CD14-positive monocyte (primary cell): ENCODE measurements around the gene GPR25. TPM values are rescaled to one million over a fixed set of nuclear protein-coding genes. Genes with fewer than 3 reads are reported as not detected.
A peak's percentile ranks its signal among the peaks of the same experiment; 100 is the strongest.

Experiments used
- DNase-seq, 3 donors: peaks; one replicate each; pipeline ENCODE4 v3.0.0-alpha.2; 2011 to 2022
- H2AFZ ChIP-seq: 2 replicates; pipeline ENCODE4 v1.6.0; 2012; ENCODE audit warnings: mild to moderate bottlenecking, low read depth, low read length, inconsistent platforms; ENCODE audit not compliant: insufficient read depth, poor library complexity, severe bottlenecking
- H3K27ac ChIP-seq, 2 donors: 1 replicate in 1 of 2; 2 replicates in 1 of 2; pipeline ENCODE4 v1.5.1; 2012 to 2013; ENCODE audit warnings: low read length in 2 of 2, control low read depth in 1 of 2, inconsistent platforms in 1 of 2, low read depth in 1 of 2, mild to moderate bottlenecking in 1 of 2
- H3K27me3 ChIP-seq, 2 donors: one replicate each; pipeline versions ENCODE4 v1.6.0 to v1.6.1; 2011 to 2013; ENCODE audit warnings: low read length in 2 of 2; ENCODE audit not compliant: control insufficient read depth in 2 of 2, insufficient read depth in 2 of 2
- H3K36me3 ChIP-seq, 2 donors: replicated peaks in 1 of 2; 1 replicate in 1 of 2; 2 replicates in 1 of 2; pipeline versions ENCODE4 v1.5.1 to v1.6.1; 2012 to 2013; ENCODE audit warnings: low read length in 2 of 2, control low read depth in 1 of 2, inconsistent platforms in 1 of 2, mild to moderate bottlenecking in 1 of 2; ENCODE audit not compliant: insufficient read depth in 2 of 2, control insufficient read depth in 1 of 2
- H3K4me1 ChIP-seq, 2 donors: 1 replicate in 1 of 2; 2 replicates in 1 of 2; pipeline versions ENCODE4 v1.5.1 to v1.6.1; 2012 to 2013; ENCODE audit warnings: low read length in 2 of 2, control low read depth in 1 of 2, inconsistent platforms in 1 of 2, mild to moderate bottlenecking in 1 of 2, moderate library complexity in 1 of 2; ENCODE audit not compliant: insufficient read depth in 2 of 2, control insufficient read depth in 1 of 2
- H3K4me2 ChIP-seq: replicated peaks from 2 replicates; pipeline ENCODE3; 2012; ENCODE audit warnings: low read length, moderate library complexity, mild to moderate bottlenecking; ENCODE audit not compliant: poor library complexity, severe bottlenecking; ENCODE audit errors: extremely low read depth
- H3K4me3 ChIP-seq, 3 experiments: fragments of 200-600 bp in 1 of 3; sonication (generic) in 1 of 3; replicated peaks in 1 of 3; 1 replicate in 2 of 3; 2 replicates in 1 of 3; pipeline ENCODE4 v1.5.1; 2011 to 2013; ENCODE audit warnings: low read length in 3 of 3, mild to moderate bottlenecking in 3 of 3, control low read depth in 2 of 3, low read depth in 2 of 3, inconsistent platforms in 1 of 3, moderate library complexity in 1 of 3
- H3K79me2 ChIP-seq: 2 replicates; pipeline ENCODE4 v1.6.0; 2012; ENCODE audit warnings: mild to moderate bottlenecking, control low read depth, inconsistent platforms, low read length, moderate library complexity; ENCODE audit not compliant: insufficient read depth
- H3K9ac ChIP-seq: 2 replicates; pipeline ENCODE4 v1.6.0; 2017; ENCODE audit warnings: low read length, mild to moderate bottlenecking; ENCODE audit not compliant: insufficient read depth, poor library complexity, severe bottlenecking
- H3K9me3 ChIP-seq, 2 donors: replicated peaks in 1 of 2; 1 replicate in 1 of 2; 2 replicates in 1 of 2; pipeline versions ENCODE4 v1.5.1 to v1.6.1; 2012 to 2013; ENCODE audit warnings: low read length in 2 of 2, control low read depth in 1 of 2; ENCODE audit not compliant: control insufficient read depth in 1 of 2, insufficient read depth in 1 of 2
- H4K20me1 ChIP-seq: 2 replicates; pipeline ENCODE4 v1.6.0; 2012; ENCODE audit warnings: mild to moderate bottlenecking, low read length, control low read depth, moderate library complexity; ENCODE audit not compliant: insufficient read depth
- H3K27ac Mint-ChIP-seq, 7 donors: one replicate each; pipeline ENCODE4 v1.8.0; 2020; ENCODE audit warnings: mild to moderate bottlenecking in 7 of 7, mixed read lengths in 7 of 7, moderate library complexity in 6 of 7, inconsistent platforms in 2 of 7
- H3K27me3 Mint-ChIP-seq, 3 donors: one replicate each; pipeline ENCODE4 v1.8.0; 2021 to 2022; ENCODE audit warnings: low read depth in 3 of 3, mild to moderate bottlenecking in 3 of 3, mixed read lengths in 3 of 3, moderate library complexity in 3 of 3, inconsistent platforms in 1 of 3
- H3K36me3 Mint-ChIP-seq, 2 donors: one replicate each; pipeline ENCODE4 v1.8.0; 2020; ENCODE audit warnings: mixed read lengths in 2 of 2, inconsistent platforms in 1 of 2, mild to moderate bottlenecking in 1 of 2
- H3K4me1 Mint-ChIP-seq: one replicate; pipeline ENCODE4 v1.8.0; 2020; ENCODE audit warnings: mild to moderate bottlenecking, mixed read lengths
- H3K4me3 Mint-ChIP-seq, 2 donors: one replicate each; pipeline ENCODE4 v1.8.0; 2020; ENCODE audit warnings: mild to moderate bottlenecking in 2 of 2, mixed read lengths in 2 of 2, moderate library complexity in 1 of 2
- H3K9me3 Mint-ChIP-seq, 7 donors: one replicate each; pipeline ENCODE4 v1.8.0; 2020 to 2022; ENCODE audit warnings: mixed read lengths in 7 of 7, mild to moderate bottlenecking in 6 of 7, moderate library complexity in 6 of 7, inconsistent platforms in 2 of 7
- CTCF ChIP-seq: fragments of 200-600 bp; IDR thresholded peaks from one replicate; pipeline ENCODE4 v1.8.0; 2022; ENCODE audit warnings: antibody characterized with exemption, mild to moderate bottlenecking
- WGBS: methylation state at CpG from one replicate; pipeline ENCODE4 v1.1.5; 2013; ENCODE audit warnings: missing lambda C conversion rate; ENCODE audit not compliant: insufficient coverage; 5-methylcytosine and 5-hydroxymethylcytosine counted together
- intact Hi-C, 2 donors: fragments of 100-400 bp; cut with micrococcal nuclease; formaldehyde crosslinking; loops; one replicate each; pipeline versions ENCODE4 v1.15.0 to v1.15.1; 2023
- polyA plus RNA-seq, 3 donors: library from polyadenylated mRNA; depleted of rRNA in 1 of 3; unstranded in 2 of 3; stranded (reverse) in 1 of 3; fragments of 300-500 nt in 2 of 3; fragments of >200 nt in 1 of 3; fragmentation: Illumina TruSeq in 2 of 3; gene quantifications; 1 replicate in 2 of 3; 2 replicates in 1 of 3; pipeline ENCODE4 v1.2.3, GENCODE V29; 2012 to 2021

Gene GPR25
- polyA plus RNA-seq, 3 donors = 0.13 TPM; not detected in 2

DNA sequence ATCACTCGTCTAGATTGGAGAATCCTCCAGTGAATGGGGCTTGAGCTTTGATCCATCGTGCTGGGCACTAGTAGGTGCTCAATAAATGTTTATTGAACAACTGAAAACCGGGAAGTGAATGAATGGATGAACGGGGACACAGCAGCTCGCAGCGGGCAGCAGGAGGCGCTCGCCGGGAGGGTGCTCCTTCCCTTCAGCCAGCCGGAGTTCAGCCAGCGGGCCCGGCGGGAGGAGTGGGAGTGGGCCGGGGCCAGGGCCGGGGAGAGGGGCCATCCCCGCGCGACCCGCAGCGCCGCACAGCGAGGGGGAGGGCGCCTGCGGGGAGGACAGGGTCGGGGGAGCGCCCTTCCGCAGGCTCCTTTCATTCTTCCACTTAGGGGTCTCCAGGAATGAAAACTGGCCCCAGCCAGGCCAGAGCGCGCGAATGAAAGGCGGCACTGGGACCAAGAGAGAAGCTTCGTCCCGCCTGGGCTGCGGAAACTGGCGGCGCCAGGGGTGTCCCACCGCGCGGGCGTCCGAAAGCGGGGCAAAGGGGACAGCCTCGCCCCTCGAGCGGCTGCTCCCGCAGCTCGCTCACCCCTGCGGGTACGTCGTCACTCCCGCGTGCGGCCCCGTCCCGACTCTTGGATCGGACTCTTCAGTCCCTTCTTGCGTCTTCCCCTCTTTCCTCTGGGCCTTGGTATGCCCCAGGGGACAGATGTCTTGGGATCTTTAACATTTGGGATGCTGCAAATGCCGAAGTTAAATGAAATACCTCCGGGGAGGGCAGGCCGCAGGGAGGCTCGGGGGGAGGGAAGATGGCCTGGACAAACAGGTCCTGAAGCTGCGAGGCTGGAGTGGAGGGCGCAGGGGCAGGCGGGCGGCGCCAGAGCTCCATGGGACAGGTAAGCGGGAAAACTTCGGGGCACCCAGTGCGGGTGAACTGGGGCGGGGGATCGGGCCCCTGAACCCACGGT, 18.3 kb downstream of the GPR25 start:
- H3K27ac ChIP-seq = no peak overlapping the region
- peaks cover 36 to 40% of the 10 kb centered on the region in 2 donors for H3K4me1 ChIP-seq
- H2AFZ ChIP-seq = peak overlapping the region; percentile 83
- Mint-ChIP-seq H3K9me3 (peaks cover 0 to 10% (median 0%) of the 10 kb centered on the region in 7 donors), H3K27ac (peak overlapping the region in 1 of 7 donors; percentile 18), H3K4me1 (peaks cover 51% of the 10 kb centered on the region), H3K4me3 (peak overlapping the region; percentile 80 to 89), H3K27me3 (peaks cover 19 to 38% (median 23%) of the 10 kb centered on the region in 3 donors), H3K36me3 (no peaks in the 10 kb centered on the region)
- peak overlapping the region; percentile 67 for H3K9ac ChIP-seq
- no peaks in the 10 kb centered on the region for H3K36me3 ChIP-seq
- H3K4me2 ChIP-seq = peak overlapping the region; percentile 95
- H3K27me3 ChIP-seq = peaks cover 2 to 17% of the 10 kb centered on the region in 2 donors
- H3K9me3 ChIP-seq = no peaks in the 10 kb centered on the region
- H4K20me1 ChIP-seq = no peaks in the 10 kb centered on the region
- TF ChIP-seq CTCF = peak; percentile 66
- H3K4me3 ChIP-seq = peak overlapping the region; percentile 30 to 78 (median 31)
- no peaks in the 10 kb centered on the region for H3K79me2 ChIP-seq
- WGBS = 1% methylated on average over 53 of the region's 72 CpGs
- peak; percentile 20 to 40 (median 25) for DNase-seq
- intact Hi-C loops = no loop called here

- Mint-ChIP-seq H3K36me3 (no peaks in the 10 kb centered on the region), H3K27ac (no peak overlapping the region), H3K27me3 (peaks cover 19 to 38% (median 23%) of the 10 kb centered on the region in 3 donors), H3K4me1 (peaks cover 56% of the 10 kb centered on the region), H3K4me3 (peak overlapping the region; percentile 80 to 89), H3K9me3 (peaks cover 0 to 10% (median 0%) of the 10 kb centered on the region in 7 donors)
- Histone ChIP-seq H3K27ac (no peak overlapping the region), H3K36me3 (no peaks in the 10 kb centered on the region), H3K27me3 (peaks cover 2 to 17% of the 10 kb centered on the region in 2 donors), H3K9ac (peak overlapping the region; percentile 67), H3K4me1 (peaks cover 39 to 45% of the 10 kb centered on the region in 2 donors), H3K4me2 (peak overlapping the region; percentile 95), H3K9me3 (no peaks in the 10 kb centered on the region), H4K20me1 (no peaks in the 10 kb centered on the region), H3K79me2 (no peaks in the 10 kb centered on the region), H3K4me3 (peak overlapping the region in 2 of 3 experiments; percentile 30 to 78), H2AFZ (peak overlapping the region; percentile 83)
- intact Hi-C loops = no loop called here
- no peak for DNase-seq
- WGBS = 5% methylated on average over 4 of the region's 8 CpGs
- no peak for TF ChIP-seq CTCF
Measured at GRCh38 chr1:200891774-200892157, 19.0 kb downstream of the GPR25 start.
